Mesothelial cell of epicardium (in vitro differentiated cells): ENCODE measurements around the gene CSNK2A1. TPM values are rescaled to one million over a fixed set of nuclear protein-coding genes. Genes with fewer than 3 reads are reported as not detected.
A peak's percentile ranks its signal among the peaks of the same experiment; 100 is the strongest.

Experiments
- DNase-seq, 2 experiments: peaks; one replicate each; pipeline ENCODE4 v3.0.0; 2021; ENCODE audit warnings: low spot score in 2 of 2; ENCODE audit not compliant: unreplicated experiment in 2 of 2
- H3K27ac Mint-ChIP-seq: 2 replicates; pipeline ENCODE4 v1.8.0; 2021; ENCODE audit warnings: mixed read lengths
- H3K27me3 Mint-ChIP-seq: 2 replicates; pipeline ENCODE4 v1.8.0; 2021; ENCODE audit warnings: low read depth, mixed read lengths
- H3K36me3 Mint-ChIP-seq: 2 replicates; pipeline ENCODE4 v1.8.0; 2021; ENCODE audit warnings: mixed read lengths
- H3K4me1 Mint-ChIP-seq: 2 replicates; pipeline ENCODE4 v1.8.0; 2021; ENCODE audit warnings: mixed read lengths
- H3K4me3 Mint-ChIP-seq: 2 replicates; pipeline ENCODE4 v1.8.0; 2021; ENCODE audit warnings: mild to moderate bottlenecking, moderate library complexity, mixed read lengths
- H3K9me3 Mint-ChIP-seq: 2 replicates; pipeline ENCODE4 v1.8.0; 2021; ENCODE audit warnings: mixed read lengths
- total RNA-seq: library from RNA; stranded (reverse); gene quantifications from 3 replicates; pipeline ENCODE4 v1.2.1, GENCODE V29; 2021
- TF ChIP-seq, protein P1 (sequence below): fragments of 200-600 bp; sonication (generic); IDR thresholded peaks from one replicate; pipeline ENCODE4 v1.5.0; 2021; ENCODE audit warnings: antibody characterized with exemption; ENCODE audit not compliant: unreplicated experiment

Gene CSNK2A1
- total RNA-seq, 1 donor from 2014 or later: 164 TPM

DNA sequence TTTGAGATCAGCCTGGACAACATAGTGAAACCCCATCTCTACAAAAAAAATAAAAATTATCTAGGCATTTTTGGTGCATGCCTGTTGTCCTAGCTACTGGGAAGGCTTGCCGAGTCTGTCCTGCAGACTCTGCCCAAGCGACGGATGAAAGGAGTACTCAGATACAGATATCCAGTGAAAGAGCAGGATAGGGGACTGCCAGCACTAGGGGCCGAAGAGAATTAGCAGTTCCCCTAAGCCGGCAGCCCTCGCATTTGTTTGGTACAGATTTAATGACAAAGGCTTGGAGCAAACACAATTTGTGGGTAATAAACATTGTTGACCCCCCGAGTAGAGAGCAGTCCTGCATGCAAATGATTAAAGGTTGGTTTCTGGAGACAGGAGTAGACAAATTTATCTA is 75.8 kb downstream of the CSNK2A1 start:
- no peak overlapping the region for H3K4me3 Mint-ChIP-seq
- H3K9me3 Mint-ChIP-seq: peaks cover 57% of the 10 kb centered on the region
- peaks cover 4% of the 10 kb centered on the region for H3K4me1 Mint-ChIP-seq
- TF ChIP-seq, protein P1, sequence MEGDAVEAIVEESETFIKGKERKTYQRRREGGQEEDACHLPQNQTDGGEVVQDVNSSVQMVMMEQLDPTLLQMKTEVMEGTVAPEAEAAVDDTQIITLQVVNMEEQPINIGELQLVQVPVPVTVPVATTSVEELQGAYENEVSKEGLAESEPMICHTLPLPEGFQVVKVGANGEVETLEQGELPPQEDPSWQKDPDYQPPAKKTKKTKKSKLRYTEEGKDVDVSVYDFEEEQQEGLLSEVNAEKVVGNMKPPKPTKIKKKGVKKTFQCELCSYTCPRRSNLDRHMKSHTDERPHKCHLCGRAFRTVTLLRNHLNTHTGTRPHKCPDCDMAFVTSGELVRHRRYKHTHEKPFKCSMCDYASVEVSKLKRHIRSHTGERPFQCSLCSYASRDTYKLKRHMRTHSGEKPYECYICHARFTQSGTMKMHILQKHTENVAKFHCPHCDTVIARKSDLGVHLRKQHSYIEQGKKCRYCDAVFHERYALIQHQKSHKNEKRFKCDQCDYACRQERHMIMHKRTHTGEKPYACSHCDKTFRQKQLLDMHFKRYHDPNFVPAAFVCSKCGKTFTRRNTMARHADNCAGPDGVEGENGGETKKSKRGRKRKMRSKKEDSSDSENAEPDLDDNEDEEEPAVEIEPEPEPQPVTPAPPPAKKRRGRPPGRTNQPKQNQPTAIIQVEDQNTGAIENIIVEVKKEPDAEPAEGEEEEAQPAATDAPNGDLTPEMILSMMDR: no peak
- no peak for DNase-seq
- H3K36me3 Mint-ChIP-seq: peaks cover 9% of the 10 kb centered on the region
- H3K27ac Mint-ChIP-seq: no peak overlapping the region
- no peaks in the 10 kb centered on the region for H3K27me3 Mint-ChIP-seq

DNA sequence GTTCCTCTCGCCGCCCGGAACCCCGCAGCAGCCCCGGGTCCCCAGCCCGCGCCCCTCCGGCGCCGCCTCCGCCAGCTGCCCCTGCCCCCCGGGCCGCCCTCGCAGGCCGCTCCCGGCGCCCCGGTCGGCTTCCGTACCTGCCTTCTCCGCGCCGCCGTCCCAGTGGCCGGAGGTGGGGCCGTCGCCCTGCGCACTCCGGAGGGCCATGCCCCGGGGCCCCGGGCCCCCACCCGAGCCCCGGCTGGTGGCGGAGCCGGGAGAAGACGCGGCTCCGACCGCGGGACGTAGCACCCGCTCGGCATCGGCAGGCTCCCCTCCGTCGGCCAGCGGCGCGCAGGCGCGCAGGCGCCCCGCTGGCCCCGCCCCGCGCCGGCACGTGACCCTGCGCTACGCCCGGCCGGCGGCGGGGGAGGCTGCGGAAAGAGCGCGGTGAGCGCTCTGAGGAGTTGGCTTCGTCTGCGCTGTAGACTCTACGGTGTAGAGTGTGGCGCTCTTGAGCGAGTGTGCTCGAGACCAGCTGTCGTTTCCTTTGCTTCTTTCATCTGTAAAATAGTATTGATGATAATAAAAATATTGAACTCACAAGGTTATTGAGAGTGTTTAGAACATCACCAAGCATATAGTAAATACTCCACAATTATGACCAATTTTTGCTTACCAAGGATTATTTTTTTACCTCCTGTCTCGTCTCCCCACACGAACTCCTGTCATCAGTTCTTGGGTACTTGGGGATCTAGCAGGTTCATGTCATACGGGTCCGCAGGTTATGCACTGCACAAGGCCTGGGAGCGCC is 81.2 kb downstream of the CSNK2A1 start, which contains the start of gene TBC1D20:
TBC1D20 (minus strand) TSS at position 335 of the 793 bp plus-strand sequence; CDS start at position 207, 128 bp downstream.
- Mint-ChIP-seq H3K4me1 (peaks cover 34% of the 10 kb centered on the region), H3K4me3 (peak within 1 kb of the TSS; percentile 96), H3K27me3 (no peaks in the 10 kb centered on the region), H3K36me3 (peaks cover 2% of the 10 kb centered on the region), H3K9me3 (peaks cover 10% of the 10 kb centered on the region), H3K27ac (peak within 1 kb of the TSS; percentile 96)
- TF ChIP-seq, protein P1: no peak
- DNase-seq: peak; percentile 83 to 87

DNA sequence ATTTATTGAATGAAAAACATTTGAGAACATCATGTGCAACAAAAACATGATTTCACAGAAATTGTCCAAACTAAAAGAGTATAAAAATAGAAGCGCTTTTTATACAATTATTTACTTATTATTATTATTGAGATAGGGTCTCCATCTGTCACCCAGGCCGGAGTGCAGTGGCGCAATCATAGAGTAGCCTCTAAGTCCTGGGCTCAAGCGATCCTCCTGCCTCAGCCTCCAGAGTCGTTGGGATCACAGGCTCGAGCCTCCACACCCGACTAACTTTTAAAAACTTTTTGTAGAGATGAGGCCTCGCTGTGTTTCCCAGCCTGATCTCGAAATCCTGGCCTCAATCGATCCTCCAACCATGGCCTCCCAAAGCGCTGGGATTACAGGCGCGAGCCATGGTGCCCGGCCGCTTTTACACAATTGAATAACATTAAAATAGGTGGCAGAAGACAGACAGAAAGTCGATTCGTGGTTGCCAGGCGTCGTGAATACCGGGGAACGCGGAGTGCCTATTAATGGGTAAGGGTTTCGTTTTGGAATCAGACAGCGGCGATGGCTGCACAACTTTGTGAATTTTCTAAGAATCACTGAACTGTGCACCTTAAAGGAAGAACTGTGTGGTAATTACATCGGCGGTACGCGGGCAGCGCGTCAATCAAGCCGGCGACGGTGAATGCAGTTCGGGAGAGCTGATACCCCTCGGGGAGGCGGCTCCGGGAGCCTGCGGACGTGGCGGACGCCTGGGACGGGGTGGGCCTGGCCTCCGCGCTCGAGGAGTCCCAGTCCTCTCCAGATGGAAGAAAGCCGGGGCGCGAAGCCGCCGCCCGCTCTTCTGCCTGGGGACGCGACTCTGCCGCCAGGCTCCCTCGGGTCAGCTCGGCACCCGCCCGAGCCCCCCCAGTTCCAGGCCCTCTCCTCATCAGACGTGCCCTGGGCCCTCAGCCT is 82.1 kb downstream of the CSNK2A1 start:
- Mint-ChIP-seq H3K27me3 (no peaks in the 10 kb centered on the region), H3K4me1 (peaks cover 35% of the 10 kb centered on the region), H3K36me3 (no peaks in the 10 kb centered on the region), H3K27ac (peak overlapping the region; percentile 96), H3K4me3 (peak overlapping the region; percentile 96), H3K9me3 (peaks cover 3% of the 10 kb centered on the region)
- TF ChIP-seq, protein P1: no peak
- DNase-seq: peak; percentile 45 to 72

DNA sequence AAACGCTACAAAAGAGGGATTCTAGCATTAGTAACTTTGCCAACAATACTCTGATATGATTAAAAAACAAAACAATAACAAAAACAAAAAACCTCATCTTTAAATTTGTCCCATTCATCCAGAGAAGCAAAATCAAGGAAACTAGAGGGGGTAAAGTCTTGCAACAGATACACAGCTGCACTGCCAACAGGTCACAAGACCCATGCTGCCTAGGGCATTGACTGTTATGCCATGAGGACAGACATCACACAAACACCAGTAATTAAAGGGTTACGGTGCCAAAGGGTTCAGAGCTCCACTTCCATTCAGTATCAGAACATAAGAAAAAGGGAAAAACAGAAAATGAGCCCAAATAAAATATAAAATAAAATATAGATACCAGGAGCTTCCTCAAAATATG is 82.9 kb downstream of the CSNK2A1 start:
- Mint-ChIP-seq H3K4me1 (peaks cover 35% of the 10 kb centered on the region), H3K9me3 (no peaks in the 10 kb centered on the region), H3K27ac (no peak overlapping the region), H3K36me3 (no peaks in the 10 kb centered on the region), H3K27me3 (no peaks in the 10 kb centered on the region), H3K4me3 (peak overlapping the region; percentile 56)
- no peak for DNase-seq
- TF ChIP-seq, protein P1: no peak

DNA sequence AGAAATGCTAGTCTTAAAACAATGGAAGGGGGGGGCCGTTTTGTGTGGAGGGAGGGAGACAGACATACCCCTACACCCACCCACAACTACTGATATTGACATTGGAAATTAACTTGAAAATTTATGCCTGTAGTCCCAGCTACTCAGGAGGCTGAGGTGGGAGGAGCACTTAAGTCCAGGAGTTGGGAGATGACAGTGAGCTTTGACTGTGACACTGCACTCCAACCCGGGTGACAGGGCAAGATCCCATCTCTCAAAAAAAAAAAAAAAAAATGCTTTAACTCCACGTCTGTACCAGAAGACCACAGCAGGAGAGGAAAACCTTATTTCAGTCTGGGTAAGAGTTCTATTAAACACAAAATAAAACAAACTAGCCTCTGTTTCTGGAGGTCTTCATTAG is 83.4 kb downstream of the CSNK2A1 start:
- Mint-ChIP-seq H3K9me3 (no peaks in the 10 kb centered on the region), H3K27ac (peak overlapping the region; percentile 56), H3K36me3 (no peaks in the 10 kb centered on the region), H3K4me3 (peak overlapping the region; percentile 56), H3K4me1 (peaks cover 35% of the 10 kb centered on the region), H3K27me3 (no peaks in the 10 kb centered on the region)
- no peak for DNase-seq
- TF ChIP-seq, protein P1: no peak
